Mesodermal cell (in vitro differentiated cells): ENCODE results near the gene UNC50.

Experiments
- H3K27ac ChIP-seq: 2 replicates; pipeline ENCODE4 v1.7.0; 2013; ENCODE audit warnings: mild to moderate bottlenecking, low read depth, low read length, moderate library complexity; ENCODE audit not compliant: severe bottlenecking
- H3K36me3 ChIP-seq: 2 replicates; pipeline ENCODE4 v1.7.1; 2013; ENCODE audit warnings: mild to moderate bottlenecking, low read length, moderate library complexity; ENCODE audit not compliant: control insufficient read depth, insufficient read depth
- H3K4me1 ChIP-seq: one replicate; pipeline ENCODE4 v1.7.1; 2013; ENCODE audit warnings: mild to moderate bottlenecking, low read length; ENCODE audit not compliant: insufficient read depth, control insufficient read depth, poor library complexity, severe bottlenecking
- H3K4me3 ChIP-seq: 2 replicates; pipeline ENCODE4 v1.7.0; 2013; ENCODE audit warnings: low read length, control low read depth, mild to moderate bottlenecking; ENCODE audit not compliant: insufficient read depth, poor library complexity, severe bottlenecking; ENCODE audit errors: extremely low read depth
- H3K9me3 ChIP-seq: 2 replicates; pipeline ENCODE4 v1.7.1; 2013; ENCODE audit warnings: mild to moderate bottlenecking, low read length, moderate library complexity; ENCODE audit not compliant: control insufficient read depth
- WGBS, 2 experiments: methylation state at CpG; one replicate each; pipeline ENCODE4 v1.1.5; 2013; ENCODE audit warnings: missing lambda C conversion rate in 2 of 2; ENCODE audit not compliant: insufficient coverage in 2 of 2; 5-methylcytosine and 5-hydroxymethylcytosine counted together

UNC50 gene

DNA sequence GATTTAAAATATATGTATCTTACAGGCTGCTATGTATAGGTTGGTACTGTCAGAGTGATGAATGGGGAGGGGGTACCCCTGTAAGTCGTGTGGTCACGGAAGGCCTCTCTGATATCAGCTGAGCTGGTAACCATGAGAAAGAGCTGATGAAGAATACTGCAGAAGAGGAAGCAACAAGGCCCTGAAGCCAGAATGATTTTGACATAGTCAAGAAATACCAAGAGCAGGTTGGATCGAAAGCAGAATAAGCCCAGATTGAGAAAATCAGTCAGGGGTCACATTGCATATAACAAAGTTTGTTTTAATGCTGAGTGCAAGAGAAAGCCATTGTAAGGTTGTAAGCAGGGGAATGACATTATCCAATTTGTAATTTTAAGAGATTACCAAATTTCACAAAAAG, 57.3 kb downstream of the UNC50 start:
- H3K27ac ChIP-seq: no peak overlapping the region
- peaks cover 2% of the 10 kb centered on the region for H3K9me3 ChIP-seq
- H3K4me3 ChIP-seq: no peak overlapping the region
- WGBS, 2 experiments: 79 to 94% methylated on average over 3 of the region's 3 CpGs
- H3K36me3 ChIP-seq: no peaks in the 10 kb centered on the region
- no peaks in the 10 kb centered on the region for H3K4me1 ChIP-seq
